GM18951 (cell line): Measurements from ENCODE around the gene CREB3L2.
A peak's percentile ranks its signal among the peaks of the same experiment; 100 is the strongest.
"Not testable (repeated sequence)": the region's sequence is repeated elsewhere in the genome, so short reads cannot be mapped to it uniquely, and the experiment has no call there.

ENCODE experiments used
- POLR2A ChIP-seq: IDR thresholded peaks from 4 replicates; pipeline ENCODE4 v1.6.1; 2011; ENCODE audit warnings: mild to moderate bottlenecking; ENCODE audit not compliant: insufficient read length, insufficient read depth; ENCODE audit errors: extremely low read depth
- in situ Hi-C: fragments of 300-500 bp; cut with MboI; formaldehyde crosslinking; loops from one replicate; pipeline ENCODE4 v1.12.0; 2022; ENCODE audit warnings: low sequenced_read_pairs, mixed read lengths, inconsistent platforms; ENCODE audit not compliant: unreplicated experiment

The CREB3L2 gene

GRCh38 chr7:138001529-138002095, at the start of gene CREB3L2:
TSS of gene CREB3L2 (minus strand) at chr7:138002086. CDS start at chr7:138001705, 381 bp downstream.
- in situ Hi-C loops = no loop called here
- TF ChIP-seq POLR2A = peak; percentile 70

GRCh38 chr7:138049505-138050116, 47.7 kb upstream of the CREB3L2 start:
- in situ Hi-C loops = no loop called here
- TF ChIP-seq POLR2A = no peak

GRCh38 chr7:138047907-138048306, 46.0 kb upstream of the CREB3L2 start:
- in situ Hi-C loops = no loop called here
- TF ChIP-seq POLR2A = no peak

- in situ Hi-C loops = no loop called here
- no peak for TF ChIP-seq POLR2A
Observed at GRCh38 chr7:138044897-138045296, 43.0 kb upstream of the CREB3L2 start.

GRCh38 chr7:138040063-138040462, 38.2 kb upstream of the CREB3L2 start:
- in situ Hi-C loops = not testable (repeated sequence)

- in situ Hi-C loops = no loop called here
- no peak for TF ChIP-seq POLR2A
Observed at GRCh38 chr7:138036135-138036534, 34.2 kb upstream of the CREB3L2 start.

- no peak for TF ChIP-seq POLR2A
- in situ Hi-C loops = no loop called here
Observed at GRCh38 chr7:138033241-138033640, 31.4 kb upstream of the CREB3L2 start.

GRCh38 chr7:138032770-138033169, 30.9 kb upstream of the CREB3L2 start:
- no peak for TF ChIP-seq POLR2A
- in situ Hi-C loops = no loop called here

GRCh38 chr7:138032186-138032585, 30.3 kb upstream of the CREB3L2 start:
- in situ Hi-C loops = no loop called here
- TF ChIP-seq POLR2A = no peak

- no peak for TF ChIP-seq POLR2A
- in situ Hi-C loops = no loop called here
Observed at GRCh38 chr7:138030679-138031351, 28.9 kb upstream of the CREB3L2 start.

- in situ Hi-C loops = no loop called here
- no peak for TF ChIP-seq POLR2A
Observed at GRCh38 chr7:138029941-138030340, 28.1 kb upstream of the CREB3L2 start.

GRCh38 chr7:138029126-138029525, 27.2 kb upstream of the CREB3L2 start:
- in situ Hi-C loops = no loop called here

GRCh38 chr7:138027100-138027499, 25.2 kb upstream of the CREB3L2 start:
- TF ChIP-seq POLR2A = no peak
- in situ Hi-C loops = no loop called here

More at GRCh38 chr7:138029126-138029525, 27.2 kb upstream of the CREB3L2 start:
- no peak for TF ChIP-seq POLR2A
